Loucy (cell line): ENCODE data around the gene AKAP13.

Source experiments
- CTCF ChIP-seq: fragments of 200-600 bp; sonication (generic); conservative IDR thresholded peaks from 2 replicates; pipeline ENCODE4 v1.5.1; 2014; ENCODE audit warnings: mild to moderate bottlenecking, antibody characterized with exemption, low read length
- EZH2phosphoT487 ChIP-seq: fragments of 200-600 bp; IDR thresholded peaks from 2 replicates; pipeline ENCODE4 v1.6.1; 2018; ENCODE audit warnings: antibody characterized with exemption, mild to moderate bottlenecking, moderate library complexity, borderline replicate concordance

GRCh38 chr15:85444122-85444745 lies 63.8 kb downstream of the AKAP13 start:
- TF ChIP-seq CTCF (no peak), EZH2phosphoT487 (no peak)
